Stimulated activated CD4-positive, alpha-beta T cell treated with anti-CD3 and anti-CD28 coated beads, TNF-alpha, amount 100 ng/mL, for 4 hours (primary cell): ENCODE data around the gene ARL8A.
"Not testable (repeated sequence)": the region's sequence is repeated elsewhere in the genome, so short reads cannot be mapped to it uniquely, and the experiment has no call there.

ENCODE experiments used
- DNase-seq, 3 experiments: peaks; one replicate each; pipeline ENCODE4 v3.0.0-alpha.2; 2020; ENCODE audit warnings: low read depth in 3 of 3

Gene ARL8A

GRCh38 chr1:202173993-202174392 is 29.5 kb upstream of the ARL8A start:
- DNase-seq: no peak

DNA sequence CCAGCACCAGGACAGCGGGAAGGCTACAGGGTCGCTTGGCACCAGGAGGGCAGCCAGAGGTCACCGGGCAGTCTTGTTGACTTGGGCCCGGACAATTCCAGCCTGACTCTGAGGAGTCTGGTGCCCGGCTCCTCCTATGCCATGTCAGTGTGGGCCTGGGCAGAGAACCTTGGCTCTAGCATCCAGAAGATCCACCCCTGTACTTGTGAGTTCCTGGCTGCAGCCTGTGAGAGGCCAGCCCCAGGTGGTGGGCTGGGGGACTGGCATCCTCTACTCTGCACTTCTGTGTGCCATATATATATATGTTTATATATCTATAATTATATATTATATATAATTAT is 27.4 kb upstream of the ARL8A start:
- DNase-seq: no peak

DNA sequence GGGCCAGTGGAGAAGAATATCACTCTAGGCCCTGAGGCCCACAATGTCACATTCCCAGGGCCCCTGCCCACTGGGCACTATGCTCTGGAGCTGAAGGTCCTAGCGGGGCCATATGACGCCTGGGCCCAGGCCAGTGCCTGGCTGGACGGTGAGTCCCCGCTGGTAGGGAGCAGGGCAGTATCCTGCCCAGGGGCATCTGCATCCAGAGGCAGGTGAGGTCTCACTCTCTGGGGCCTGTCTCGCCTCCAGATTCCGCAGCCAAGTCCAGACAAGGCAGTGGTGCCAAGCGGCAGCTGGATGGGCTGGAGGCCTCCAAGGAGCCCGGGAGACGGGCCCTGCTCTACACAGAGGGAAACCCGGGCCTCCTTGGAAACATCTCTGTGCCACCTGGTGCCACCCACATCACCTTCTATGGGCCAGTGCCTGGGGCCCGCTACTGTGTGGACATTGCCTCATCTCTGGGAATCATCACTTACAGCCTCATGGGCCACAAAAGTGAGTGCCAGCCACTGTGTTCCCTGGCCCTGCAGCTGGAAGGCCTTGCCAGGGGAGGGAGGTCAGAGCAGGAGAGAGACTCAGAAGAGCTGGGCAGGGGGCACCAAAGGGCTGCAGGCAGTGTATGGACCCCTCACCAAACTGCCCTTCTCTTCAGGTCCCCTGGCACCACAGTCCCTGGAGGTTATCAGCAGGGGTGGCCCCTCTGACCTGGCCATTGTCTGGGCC is 26.9 kb upstream of the ARL8A start:
- DNase-seq: no peak

DNA sequence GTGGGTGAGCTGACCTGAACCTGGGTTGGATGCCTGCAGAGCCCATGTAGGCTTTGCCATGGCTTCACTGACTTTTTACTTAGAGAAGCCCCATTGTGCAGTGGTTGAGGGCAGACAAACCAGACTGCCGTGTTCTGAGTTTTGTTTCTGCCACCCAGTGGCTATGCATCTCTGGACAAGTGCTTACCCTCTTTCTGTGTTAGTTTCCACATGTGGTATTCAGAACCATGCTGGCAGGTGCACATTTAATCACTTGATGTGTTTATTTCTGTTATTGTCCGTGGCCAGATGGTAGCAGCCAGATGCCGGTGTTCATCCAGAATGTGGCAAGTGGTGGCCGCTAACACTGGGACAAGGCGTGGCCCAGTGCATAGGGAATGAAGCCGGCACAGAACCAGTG is 26.2 kb upstream of the ARL8A start:
- no peak for DNase-seq

DNA sequence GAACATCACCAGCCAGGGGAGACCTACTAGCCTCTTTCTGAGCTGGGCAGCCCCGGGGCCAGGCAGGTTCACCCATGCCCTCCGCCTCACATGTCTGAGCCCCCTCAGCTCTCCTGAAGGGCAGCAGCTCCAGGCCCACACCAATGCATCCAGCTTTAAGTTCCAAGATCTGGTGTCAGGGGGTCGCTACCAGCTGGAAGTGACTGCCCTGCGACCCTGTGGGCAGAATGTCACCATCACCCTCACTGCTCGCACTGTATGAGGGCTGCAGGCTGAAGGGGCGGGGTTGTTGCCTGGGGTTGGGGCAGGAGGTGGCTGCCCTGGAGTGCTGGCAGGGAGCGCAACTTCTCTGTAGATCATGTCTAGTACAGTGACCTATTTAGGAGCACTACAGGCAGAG is 24.3 kb upstream of the ARL8A start:
- no peak for DNase-seq

- DNase-seq: no peak
Measured at GRCh38 chr1:202167708-202168415, 23.3 kb upstream of the ARL8A start.

DNA sequence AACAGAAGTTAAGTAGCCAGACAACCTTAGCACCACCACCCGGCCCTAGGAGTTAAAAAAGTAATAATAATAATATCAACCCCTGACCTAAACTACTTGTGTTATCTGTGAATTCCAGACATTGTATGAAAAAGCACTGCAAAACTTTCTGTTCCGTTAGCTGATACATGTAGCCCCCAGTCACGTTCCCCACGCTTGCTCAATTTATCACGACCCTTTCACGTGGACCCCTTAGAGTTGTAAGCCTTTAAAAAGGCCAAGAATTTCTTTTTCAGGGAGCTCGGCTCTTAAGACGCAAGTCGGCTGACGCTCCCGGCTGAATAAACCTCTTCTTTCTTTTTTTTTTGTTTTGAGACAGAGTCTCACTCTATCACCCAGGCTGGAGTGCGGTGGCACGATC is 22.5 kb upstream of the ARL8A start:
- not testable (repeated sequence) for DNase-seq

DNA sequence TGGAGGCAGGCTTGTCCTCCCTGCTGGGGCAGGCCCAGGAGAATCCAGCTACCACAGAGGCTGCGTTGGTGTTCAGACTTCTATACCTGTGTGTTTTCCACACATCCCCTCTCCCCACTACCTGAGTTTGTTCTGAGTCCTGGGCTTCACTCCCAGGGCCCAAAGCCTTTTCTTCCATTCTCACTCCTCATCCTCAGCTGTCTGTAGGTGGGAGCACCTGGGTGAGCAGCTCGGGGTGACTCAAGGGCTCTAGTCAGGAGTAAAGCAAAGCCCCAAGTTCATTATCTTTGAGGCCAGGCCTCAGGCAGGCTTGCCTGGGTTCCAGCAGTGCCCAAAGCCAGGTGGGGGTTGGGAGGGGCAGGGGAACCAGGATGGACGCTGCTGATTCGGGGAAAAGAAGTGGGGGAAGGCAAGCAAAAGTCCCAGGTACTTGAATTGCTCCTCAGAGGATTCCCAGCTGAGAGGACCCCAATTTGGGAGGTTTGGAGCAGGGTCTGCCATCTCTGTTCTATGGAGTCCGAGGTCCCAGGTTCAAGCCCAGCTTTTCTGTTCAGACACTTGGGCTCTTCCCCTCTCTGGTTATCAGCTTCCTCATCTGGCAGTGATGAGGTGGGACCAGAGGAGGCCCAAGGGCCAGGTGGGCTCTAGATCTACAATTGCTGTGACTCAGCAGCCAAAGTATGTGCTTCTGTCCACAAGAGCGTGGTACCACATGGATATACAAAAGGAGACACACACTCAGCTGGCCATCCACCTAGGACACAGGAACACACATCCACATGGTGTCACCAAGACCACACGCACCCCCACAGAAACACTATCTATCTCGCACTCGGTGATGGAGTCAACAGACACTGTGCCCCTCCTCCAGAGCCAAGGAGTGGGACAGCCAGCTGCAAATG is 21.7 kb upstream of the ARL8A start:
- no peak for DNase-seq

DNA sequence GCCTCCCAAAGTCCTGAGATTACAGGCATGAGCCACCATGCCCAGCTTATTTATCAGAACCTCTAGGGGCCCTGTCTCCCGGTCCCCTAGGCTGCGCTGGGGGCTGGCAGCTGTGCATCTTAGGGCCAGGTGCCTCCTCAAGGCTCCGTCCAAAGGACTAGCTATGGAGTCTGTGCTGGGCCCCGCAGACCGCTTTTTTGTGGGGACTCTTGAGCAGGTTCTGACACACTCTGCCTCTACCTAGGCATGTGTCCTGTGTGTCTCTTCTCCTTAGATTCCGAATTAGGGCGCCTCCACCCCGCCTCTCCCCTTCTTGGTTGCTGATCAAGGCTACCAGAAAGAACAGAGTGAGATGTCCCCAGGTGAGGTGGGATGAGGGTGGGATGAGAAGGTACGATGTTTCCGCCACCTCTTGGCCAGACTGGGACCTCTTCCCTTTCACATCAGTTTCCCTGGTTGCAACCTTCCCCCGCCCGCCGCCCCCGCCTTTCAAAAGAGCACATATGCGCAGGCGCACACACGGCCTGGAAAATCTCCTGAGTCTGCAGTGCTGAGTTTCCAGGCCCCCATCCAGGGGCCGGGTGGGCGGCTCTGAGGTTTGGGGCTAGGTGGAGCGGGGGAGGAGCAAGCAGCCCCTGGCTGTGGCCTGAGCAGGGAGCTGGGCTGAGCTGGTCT is 20.9 kb upstream of the ARL8A start:
- DNase-seq: peak in 2 of 3 experiments; percentile 52 to 57

- peak in 2 of 3 experiments; percentile 53 to 63 for DNase-seq
Measured at GRCh38 chr1:202164271-202165037, 19.9 kb upstream of the ARL8A start.

DNA sequence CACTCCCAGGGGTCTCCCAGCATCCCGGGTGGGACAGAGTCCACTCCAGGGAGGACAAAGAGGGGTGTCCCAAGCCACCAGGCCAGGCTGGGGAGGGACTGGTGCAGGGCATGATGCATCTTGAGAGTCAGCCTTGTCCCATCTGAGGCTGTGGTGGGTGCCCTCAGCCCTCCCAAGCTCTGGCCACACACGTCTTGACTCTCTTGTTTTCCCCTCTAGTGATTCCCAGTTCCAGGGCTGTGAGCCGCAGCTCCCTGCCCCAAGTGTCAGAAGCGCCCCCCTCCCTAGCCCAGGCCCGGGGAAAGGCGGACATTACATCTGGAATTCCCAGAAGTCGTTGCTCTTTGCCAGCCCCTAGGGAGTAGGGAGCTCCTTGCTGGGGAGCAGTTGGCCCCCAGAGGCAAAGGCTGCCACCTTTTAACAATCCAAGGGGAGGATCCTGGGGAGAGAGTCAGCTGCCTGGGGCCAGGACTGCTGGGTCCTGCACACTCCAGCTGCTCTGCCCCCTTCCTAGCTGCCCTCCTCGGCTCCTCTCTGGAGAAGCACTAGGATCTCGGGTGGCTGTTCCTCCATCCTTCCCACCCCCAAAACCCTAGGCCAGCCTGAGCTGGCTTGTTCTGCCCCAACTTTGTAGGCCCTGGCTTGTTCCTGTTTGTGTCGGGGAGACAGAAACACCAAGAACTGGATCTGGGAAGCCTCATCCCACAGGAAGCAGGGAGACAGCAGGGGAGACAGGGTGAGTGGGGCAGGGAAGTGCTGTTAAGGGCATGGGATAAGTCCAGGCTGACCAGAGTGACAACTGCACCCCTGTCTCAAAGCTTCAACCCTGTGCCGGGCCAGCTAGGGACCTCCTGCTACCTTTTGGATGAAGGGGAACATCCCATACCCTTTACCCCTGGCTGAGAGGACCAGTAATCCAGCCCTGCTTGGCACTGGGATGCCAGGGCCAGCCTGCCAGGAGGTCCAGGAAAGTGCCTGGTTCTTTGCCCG is 19.0 kb upstream of the ARL8A start:
- no peak for DNase-seq

DNA sequence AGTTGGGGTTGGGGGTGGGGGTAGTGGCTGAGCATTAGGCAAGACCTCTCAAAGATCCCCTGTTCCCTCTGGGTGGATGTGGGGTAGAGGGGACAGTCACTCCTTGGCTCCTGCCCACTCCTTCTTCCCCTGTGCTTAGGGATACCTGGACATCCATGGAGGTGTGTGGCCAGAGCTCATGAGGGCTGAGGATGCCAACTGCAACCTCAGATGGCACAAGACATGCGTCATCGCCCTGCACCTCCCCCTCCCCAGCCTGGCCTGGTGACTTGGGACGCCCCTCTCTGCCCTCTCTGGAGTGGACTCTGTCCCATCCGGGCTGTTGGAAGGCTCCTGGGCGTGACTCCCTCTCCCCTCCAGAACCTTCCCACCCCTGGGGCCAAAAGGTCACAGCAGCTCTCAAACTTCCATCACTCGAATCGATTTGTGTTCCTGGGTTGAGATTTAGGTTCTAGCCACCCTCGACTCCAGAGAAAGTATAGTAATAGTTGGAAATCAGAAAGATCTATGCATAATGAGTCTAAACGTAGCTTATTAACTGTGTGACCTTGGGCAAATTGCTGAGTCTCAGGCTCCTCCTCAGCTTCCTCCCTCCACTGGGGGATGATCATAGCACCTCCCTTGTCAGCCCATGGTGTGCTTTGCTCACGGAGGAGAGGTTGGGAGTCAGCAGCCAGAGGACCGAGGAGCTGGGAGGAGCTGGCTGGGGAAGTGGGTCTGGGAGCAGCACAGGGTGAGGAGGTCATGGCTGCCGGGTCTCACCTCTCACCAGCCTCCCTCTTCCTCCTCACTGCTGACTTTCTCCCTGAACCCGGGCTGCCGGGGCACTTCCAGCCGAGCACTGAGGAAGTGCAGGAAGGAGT is 18.1 kb upstream of the ARL8A start:
- no peak for DNase-seq

DNA sequence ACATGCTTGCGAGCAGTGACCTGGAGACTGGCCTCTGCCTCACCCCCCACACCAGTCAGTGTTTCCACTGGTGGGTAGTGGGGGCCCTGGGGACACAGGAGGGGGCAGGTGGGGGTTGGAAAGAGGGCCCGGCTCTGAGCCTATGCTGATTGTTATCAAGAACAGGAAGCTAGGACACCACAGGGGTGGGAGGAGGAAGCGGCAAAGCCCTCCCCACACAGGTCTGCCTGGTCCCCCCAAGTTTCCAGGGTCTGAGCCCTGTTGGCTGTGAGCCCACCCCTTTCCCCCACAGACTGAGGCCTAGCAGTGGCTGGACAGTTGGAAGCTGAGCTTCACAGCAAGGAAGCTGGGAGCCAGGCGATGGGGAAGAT is 17.5 kb upstream of the ARL8A start:
- DNase-seq: no peak

GRCh38 chr1:202161151-202162046 is 16.9 kb upstream of the ARL8A start:
- no peak for DNase-seq

GRCh38 chr1:202160377-202160940 is 15.9 kb upstream of the ARL8A start, which contains the start of gene PTPN7:
TSS of gene PTPN7 (minus strand) at chr1:202160602. CDS start at chr1:202159402, 1,200 bp downstream.
- DNase-seq: peak; percentile 79 to 83 (median 82)

DNA sequence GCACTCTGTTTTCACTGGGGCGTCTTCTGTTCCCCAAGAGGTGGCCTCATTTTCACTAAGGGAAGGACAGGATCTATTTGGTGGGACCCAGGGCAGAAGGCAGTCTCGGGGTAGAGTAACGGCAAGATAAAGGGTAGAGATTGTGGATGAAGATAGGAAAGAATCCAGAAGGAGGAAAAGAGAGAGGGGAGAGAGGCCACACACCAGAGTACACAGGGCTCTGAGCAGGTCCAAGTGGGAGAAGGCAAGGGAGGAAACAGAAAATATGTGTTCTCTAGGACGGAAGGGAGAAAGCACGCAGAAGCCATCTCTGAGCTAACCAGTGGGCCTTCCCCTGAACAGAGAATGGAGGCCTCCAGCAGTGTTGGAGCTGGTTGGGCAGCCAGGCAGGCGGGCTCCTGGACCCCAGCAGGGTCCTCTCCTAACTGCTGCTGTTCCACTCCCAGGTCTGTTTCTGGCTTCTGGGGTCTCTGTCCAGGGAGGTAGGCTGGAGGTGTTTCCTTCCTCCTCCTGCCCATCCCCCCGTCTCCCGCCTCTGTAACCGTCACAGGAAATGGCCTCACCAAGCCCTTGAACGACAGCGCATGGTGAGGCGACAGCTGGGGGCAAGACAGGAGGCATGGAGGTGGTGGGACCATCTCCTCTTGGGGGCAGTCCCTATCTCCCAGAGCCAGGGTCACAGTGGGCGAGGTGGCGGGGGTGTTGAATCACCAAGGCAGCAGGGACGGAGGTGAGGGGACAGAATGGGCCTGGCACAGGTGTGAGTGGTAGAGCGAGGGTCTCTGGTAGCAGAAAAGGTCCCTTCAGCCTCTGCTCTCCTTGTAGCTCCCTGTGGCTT is 15.2 kb upstream of the ARL8A start:
- DNase-seq: no peak
